NOMO-1 (cell line): Measurements from ENCODE around the gene FHIT.
A peak's percentile ranks its signal among the peaks of the same experiment; 100 is the strongest.

Experiments used
- DNase-seq, 2 experiments: peaks; one replicate each; lab custom pipeline; 2025; ENCODE audit not compliant: unreplicated experiment in 2 of 2; lab: John Stamatoyannopoulos, UW

FHIT gene

DNA sequence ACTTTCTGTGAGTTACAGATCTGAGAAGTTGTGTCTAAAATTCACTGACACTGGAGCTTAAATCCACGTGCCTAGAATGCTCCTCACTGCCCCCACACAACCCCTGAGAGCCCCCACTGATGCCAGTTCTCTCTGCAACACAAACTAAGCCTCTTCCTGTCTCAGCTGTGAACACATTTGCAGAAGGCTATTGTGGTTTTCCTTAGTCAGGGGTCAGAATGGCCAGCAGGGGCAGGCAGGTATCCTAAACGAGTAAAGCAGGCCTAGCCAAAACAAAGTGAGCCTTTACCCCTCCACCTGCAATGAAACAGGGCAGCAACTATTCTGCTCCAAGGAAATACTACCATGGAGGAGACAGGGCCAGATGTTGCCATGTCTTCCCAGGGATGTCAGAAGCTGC is 78.6 kb downstream of the FHIT start:
- no peak for DNase-seq

DNA sequence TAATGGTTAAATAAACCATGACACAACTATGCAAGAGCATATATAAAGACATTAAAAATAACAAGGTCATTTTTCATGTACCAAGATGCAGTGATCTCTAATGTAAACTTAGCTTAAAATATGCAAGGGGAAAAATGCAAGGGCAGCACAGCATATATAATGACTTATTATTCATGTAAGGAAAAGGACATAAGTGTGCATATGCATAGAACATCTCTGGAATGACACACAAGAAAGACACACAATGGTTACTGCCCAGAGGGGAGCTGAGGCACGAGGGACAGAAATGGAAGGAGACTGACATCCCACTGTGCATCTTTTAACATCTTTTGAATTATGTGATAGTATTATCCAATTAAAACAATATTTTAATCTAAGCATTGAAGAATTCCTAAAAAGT is 79.0 kb downstream of the FHIT start:
- DNase-seq: no peak

DNA sequence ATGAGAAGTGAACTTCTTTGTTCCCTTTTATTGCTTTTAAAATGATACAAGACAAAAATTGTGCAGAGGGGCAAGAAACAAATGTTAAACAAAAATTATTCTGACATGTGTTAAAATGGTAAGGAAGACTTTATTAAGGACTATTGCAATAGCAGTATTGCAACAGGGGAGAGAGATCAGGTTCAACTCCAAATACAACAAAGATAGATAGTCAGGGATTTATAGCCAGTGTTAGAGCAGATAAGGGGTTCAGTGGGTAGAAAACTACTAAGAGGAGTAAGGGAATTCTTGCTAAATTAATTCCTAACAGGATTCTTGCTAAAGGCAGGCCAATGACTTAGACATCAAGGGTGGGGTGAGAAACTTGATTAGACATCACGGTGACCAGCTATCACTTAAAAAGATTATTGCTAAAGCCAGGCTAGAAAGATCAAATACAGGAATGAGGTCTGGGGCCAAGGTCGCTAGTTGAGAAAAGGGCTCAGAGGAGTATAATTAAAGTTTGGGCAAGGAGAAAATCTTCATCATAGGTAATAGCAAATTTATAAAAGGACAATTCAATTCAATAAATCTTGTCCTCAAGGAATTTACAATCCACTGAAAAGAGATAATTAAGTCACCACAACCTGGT is 81.5 kb downstream of the FHIT start:
- no peak for DNase-seq

DNA sequence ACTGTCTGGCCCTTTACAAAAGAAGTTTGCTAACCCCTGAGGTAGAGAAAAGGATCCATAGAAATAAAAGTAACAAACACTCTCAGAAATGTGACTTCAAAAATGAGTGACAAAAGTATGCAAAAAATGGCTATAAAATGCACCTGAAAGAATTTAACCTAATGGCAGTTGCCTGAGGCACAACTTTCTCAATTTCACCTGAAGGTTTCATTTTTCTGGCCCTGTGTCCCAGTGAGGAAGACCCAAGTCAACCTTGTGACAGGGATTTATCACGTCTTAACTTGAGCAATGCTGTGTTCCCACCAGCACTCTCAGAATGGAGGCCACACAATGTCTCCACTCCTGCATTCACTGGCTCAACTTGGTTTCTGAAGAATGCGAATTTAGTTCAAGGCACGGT is 83.0 kb downstream of the FHIT start:
- no peak for DNase-seq

DNA sequence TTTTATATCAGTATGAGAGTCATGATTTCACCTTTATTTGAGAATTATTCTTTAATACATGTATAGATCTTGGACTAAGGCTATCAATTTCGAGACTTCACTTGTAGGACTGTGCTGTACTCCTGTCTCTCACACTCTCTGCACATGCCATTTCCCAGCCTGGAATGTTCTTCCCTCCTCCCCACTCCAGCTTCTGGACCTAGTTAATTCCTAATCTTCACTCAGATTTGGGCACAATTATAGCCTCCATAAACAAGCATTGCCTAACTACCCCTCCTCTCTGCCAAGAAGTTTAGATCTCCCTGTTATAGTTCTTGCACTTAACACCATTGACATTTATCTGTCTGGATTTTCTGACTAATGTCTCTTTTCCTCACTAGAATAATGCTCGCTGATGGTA is 88.3 kb downstream of the FHIT start:
- no peak for DNase-seq

DNA sequence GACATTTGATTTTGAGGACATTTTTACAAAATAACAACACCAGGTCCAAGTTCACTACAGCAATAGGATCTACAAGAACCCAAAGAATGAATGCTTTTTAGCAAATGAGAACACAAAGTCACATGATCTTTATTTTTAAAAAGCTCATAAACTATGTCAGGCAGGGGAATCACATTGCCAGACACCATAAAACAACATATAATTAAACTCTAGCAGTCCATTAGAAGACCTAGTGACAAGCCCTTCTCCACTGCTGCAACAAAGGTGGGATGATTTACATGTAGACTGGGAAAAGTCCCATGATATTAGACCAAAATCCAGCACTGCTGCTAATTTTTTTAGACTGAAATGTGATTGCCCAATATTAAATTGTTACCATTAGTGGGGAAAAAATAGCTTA is 92.6 kb downstream of the FHIT start:
- no peak for DNase-seq

DNA sequence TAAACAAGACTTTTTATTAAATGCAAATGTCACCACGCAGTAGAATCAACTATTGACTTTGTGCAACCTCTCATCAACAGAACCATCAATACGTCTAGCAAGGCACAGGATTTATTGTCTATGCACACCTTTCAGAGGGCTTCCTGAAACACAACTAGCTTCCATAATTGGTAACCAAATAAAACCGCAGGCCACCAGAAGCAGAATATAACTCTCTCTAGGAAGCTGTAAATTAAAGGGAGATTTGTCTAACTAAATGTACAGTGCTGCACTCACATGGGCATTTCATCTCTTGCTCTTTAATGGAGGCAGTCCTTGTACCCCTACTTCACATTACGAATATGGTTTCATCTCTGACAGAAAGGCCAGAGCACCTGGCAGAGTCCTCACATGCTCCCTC is 93.0 kb downstream of the FHIT start:
- no peak for DNase-seq

DNA sequence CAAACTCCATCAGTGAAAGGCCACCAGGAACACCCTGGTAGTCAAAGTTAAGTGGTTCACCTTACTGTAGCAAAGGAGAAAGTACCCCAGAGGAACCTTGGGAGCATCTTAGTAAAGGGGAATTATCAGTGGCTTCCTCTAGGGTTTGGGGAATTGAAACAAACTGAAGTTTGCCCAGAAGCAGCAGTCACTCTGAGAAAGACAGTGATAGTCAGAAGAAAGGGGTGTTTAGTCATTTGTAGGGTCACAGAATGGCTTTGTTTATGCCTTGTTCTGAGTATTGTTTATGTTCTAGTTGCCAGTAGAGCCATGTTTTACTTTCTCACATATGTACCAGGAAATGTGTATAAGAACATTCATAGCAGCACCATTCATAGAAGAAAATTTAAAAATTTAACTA is 93.8 kb downstream of the FHIT start:
- peak in 1 of 2 experiments; percentile 10 for DNase-seq

DNA sequence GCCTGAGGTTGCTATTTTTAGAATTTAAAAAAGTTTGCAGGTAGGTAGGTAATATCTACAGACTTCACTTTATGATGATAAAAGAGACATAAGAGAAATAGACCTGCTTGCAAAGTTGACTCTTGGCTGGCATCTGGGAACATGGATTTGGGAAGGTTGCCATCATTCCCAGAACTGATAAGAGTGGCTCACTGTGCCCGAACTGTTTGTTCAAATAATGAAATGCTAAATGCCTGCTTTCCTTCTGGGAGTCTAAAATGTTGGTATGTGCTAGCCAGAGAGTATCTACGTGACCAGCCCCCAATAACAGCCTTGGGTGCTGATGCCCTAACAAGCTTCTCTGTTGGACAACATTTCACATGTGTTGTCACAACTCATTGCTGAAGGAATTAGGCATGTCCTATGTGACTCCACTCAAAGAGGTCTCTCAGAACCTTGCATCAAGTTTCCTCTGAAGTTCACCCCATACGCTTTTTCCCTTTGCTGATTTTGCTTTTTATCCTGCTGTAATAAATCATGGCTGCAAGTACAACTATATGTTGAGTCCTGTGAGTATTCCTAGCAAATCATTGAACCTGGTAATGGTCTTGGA is 95.5 kb downstream of the FHIT start:
- DNase-seq: no peak

DNA sequence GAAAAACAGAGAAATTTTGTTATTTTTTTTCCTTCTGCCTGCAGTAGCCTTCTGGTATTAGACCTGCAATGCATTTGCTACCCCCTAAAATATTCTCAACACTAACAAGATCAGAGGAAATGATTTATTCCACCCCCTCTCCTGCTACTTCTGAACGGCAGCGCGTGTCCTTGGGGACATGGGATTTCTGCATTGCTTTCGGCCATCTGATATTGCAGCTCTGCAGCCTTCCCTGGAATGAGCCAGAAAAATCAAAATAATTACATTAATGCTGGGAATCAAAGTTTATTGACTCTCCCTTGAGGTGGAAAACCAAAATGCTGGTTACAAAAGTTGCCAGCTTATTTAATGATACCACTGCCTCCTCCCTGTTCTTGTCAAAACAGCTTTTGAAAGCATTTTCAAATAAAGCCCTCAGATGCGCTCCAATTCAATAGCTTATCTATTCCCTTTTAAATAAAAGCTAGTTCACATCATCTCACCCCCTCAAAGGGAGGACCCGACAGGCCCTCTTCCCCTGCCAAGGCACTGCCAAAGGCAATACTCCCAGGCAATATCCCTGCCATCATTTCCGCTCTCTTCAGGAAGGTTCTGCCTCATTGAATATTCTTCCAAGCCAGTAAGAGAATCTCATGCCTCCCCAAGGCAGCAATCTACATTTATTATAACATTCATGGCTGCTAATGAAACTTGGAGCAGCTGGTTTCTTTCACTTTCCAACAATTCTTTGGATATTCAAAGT is 96.6 kb downstream of the FHIT start:
- DNase-seq: no peak

DNA sequence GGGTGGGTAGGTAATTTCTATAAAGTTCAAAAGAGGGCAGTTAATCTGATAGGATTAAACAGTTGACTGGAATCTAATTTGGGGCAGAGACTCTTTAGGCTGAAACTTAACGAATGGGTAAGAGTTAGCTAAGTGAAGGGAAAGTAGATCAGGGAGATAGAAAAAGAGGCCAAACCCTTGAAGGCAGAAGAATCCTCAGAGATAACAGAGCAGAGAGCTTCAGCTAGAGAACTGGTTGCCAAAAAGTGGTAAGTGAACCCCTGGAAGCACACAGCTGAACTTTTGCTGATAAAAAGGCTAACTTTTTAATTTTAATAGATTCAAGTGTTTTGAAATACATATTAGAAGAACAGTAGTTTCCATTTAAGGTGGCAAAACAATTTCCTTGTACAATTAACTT is 99.2 kb downstream of the FHIT start:
- DNase-seq: no peak

DNA sequence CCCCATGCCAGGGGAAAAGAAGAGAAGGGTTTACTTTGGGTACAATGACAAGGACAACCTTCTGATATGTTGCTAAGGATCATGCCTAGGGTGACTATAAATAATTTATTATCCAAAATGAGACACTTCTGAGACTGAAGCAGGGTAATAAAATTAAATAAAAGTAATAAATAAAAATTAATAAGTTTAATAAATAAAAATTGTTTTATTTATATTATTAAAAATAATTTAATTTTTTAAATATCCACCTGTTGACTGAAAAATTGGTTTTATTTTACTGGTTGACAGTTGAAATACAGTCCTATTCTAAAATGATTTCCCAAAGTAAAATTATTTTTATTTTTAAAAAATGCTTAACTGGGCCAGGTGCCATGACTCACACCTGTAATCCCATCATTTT is 102.0 kb downstream of the FHIT start:
- no peak for DNase-seq

DNA sequence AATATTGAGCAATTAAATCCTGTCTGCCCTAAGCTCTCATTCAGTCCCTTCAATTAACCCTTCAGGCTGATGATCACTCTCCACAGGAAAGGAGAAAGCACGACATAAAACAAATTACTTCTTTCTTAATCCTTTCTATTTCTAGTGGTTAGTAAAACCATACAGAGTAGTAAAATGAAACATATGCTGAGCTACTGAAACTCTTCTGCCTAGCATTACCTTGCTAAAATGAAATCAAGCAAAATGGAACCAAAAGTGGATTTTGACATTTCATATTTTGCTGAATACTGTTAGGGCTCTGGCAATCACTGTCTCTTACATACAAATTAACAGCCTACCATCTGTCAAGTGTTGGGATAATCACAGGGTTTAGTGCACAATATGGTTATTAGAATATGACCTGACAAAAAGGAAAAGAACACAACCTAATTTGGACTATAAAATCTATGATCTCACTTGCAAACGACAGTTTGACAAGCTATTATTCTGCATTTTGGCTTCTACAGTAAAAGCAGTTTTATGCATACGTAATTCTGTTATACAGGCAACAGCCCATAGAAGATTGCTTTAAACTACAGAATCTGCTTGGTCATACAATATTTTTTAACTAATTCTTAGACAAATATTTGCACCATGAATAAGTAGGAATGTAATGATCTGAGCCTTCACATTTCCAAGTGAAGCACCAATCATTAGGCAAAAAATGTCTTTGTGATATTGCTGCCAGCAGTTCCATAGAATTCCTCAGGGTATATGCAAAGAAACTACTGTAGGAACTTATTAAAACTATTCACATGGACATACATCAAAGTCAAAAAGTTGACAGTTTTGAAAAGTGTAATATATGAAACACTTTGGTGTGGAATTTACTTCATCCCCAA is 105.0 kb downstream of the FHIT start:
- DNase-seq: no peak

DNA sequence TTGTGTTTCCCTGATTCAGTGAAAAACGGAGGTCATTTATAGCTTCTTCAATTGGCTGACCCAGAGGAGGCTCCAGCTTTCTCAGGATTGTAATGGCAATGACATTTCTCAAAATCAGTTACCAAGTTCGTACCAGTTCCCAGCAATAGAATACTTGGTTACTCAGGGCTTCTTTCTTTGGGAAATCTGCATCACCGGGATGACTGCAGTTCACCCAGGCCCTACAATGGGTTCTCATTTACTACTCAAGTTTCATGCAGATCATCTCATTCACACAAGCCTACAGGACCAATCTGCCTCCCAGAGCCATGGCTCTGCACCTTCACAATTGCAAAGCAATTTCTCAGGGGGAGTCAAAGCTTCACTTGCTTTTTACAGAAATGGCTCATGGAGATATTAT is 109.6 kb downstream of the FHIT start:
- no peak for DNase-seq

DNA sequence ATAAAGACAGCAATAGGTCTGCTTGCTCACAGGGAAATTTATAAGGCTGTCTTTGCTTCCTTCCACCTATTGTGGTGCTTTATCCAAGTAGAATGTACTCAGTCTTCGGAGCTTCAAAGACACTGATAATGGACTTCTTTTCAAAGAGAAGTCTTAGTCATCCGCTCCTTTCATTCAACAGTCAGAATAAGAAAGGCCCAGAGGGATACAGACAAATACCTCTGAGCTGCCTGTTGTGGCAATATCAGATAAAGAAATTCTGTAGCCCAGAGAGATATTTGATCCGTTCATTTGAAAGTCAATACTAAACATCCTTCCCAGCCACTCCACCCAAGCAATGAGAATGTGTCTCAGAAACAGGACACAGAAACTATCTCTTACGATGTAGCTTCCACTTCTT is 110.0 kb downstream of the FHIT start:
- no peak for DNase-seq

DNA sequence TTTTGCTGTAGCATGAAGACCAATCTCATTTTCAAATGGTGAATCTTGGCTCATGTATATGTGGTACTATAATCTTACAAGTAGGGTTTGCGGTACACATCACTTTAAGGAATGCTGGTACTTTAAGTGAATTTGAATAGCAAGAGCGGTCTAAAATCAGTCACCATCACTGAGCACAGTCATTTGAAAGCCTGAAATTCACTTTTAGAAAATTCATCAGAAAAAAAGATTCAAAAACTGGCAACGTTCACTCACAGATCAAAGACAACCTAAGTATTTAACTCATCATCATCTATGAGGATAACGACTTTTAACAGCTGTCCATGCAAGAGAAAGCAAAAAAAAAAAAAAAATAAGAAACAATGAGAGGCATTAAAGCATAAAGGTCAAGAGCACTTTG is 111.6 kb downstream of the FHIT start:
- DNase-seq: no peak

DNA sequence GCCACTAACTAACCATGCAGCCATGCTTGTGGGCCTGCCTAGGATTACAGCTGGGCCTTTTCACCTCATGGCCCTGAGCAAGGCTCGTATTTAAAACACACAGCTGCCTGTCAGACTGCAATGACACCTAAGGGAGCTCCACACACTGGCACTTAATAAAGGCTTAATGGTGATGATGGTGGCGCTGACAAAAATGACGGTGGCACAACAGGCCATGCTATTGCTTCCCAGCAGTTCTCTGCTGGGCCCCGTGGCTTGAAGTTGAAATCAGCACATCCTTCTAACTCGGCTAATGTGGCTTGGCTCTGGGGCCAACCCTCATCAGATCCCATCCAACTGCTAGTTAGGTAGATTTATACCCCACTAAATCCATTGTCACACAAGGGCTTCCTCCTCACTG is 112.9 kb downstream of the FHIT start:
- no peak for DNase-seq

DNA sequence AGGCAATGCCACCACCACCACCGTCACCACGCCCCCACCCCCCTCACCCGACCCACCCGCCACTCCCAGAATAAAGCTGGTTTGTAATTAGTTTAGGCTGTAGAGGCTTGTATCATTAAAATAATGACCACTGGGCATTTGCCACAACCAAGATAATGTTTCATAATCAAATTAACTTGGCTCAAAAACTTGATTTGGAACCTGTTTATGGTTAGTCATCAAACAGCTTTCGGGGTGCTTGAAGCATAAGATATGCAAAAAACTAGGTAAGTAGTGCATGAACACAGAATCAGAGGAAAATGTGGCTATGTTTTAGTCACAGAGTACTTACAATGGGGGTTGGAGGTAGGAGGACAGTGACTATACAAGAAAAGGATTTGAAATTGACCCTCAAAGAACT is 115.1 kb downstream of the FHIT start:
- no peak for DNase-seq

DNA sequence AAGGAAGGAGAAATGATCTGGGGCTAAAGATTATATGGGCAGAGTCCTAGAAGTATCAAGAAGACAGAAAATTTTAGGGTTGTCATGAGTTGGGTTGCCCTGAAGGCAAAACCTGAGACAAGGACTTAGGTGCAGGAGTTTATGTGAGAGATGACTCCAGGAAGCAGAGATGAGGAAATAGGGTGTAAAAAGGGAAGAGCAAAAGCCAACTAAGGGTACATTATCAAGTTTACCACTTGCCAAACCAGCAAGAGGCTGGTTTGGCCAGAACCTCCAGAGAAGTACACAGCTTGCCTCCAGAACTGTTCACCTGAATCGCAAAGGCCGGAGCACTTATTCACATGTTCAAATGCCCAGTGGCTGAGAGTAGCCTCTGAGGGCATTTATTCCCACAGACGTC is 116.7 kb downstream of the FHIT start:
- peak in 1 of 2 experiments; percentile 28 for DNase-seq

DNA sequence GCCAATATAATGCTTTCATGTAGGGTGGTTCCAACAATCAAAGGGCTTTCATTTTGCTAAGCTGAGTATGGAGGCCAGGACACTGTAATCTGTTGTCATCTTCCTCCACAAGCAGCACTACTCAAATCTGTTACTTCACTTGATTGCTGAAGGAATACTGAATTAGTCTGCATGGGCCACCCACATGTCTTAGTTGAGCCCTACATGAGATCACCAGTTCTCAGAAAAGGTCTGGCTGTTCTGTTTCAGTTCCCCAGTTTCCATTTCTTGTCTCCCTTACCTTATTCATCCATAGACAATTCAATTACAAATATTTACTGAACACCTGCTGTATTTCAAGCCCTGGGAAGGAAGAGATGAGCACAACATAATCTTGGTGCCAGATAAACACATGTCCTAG is 119.2 kb downstream of the FHIT start:
- DNase-seq: no peak

DNA sequence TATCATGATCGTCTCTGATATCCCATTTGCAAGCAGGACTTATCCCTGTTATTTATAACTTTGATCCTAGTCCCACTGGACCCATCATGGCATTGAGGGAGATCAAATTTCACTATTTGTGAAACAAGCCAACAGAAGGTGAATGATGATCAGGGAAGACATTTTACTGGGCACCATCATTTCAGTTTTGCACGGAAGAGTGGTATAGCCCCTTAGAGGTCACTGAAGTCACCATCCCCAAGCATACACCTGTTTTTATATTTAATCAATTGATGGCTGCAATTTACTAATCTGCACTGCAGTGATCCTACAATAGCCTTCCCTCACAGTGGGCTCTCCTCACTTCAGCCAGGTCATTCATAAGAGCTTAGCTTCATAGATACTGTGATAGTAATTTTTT is 132.4 kb downstream of the FHIT start:
- no peak for DNase-seq
